HepG2 (cell line): ENCODE measurements around the gene ABCA13. TPM values are rescaled to one million over a fixed set of nuclear protein-coding genes. Genes with fewer than 3 reads are reported as not detected.

Experiments used
- CENPX ChIP-seq: sonication (generic); formaldehyde crosslinking; IDR thresholded peaks from 2 replicates; pipeline ENCODE4 v1.9.0; 2021; ENCODE audit warnings: mild to moderate bottlenecking, missing genetic modification reagents, moderate library complexity
- HDAC2 ChIP-seq: sonication (generic); formaldehyde crosslinking; IDR thresholded peaks from 2 replicates; pipeline ENCODE4 v1.4.0; 2020; ENCODE audit warnings: missing genetic modification reagents
- HOXA9 ChIP-seq: sonication (generic); formaldehyde crosslinking; IDR thresholded peaks from 2 replicates; pipeline ENCODE4 v1.8.1; 2022; ENCODE audit warnings: missing genetic modification reagents, mild to moderate bottlenecking, moderate library complexity, borderline replicate concordance
- JUN ChIP-seq: sonication (generic); formaldehyde crosslinking; IDR thresholded peaks from 2 replicates; pipeline ENCODE4 v1.4.0; 2020; ENCODE audit warnings: mild to moderate bottlenecking, missing genetic modification reagents
- KDM2A ChIP-seq: sonication (generic); formaldehyde crosslinking; IDR thresholded peaks from 2 replicates; pipeline ENCODE4 v1.4.0; 2020; ENCODE audit warnings: low read depth, missing genetic modification reagents, borderline replicate concordance
- KLF15 ChIP-seq: sonication (generic); formaldehyde crosslinking; IDR thresholded peaks from 2 replicates; pipeline ENCODE4 v1.8.1; 2023; ENCODE audit warnings: borderline replicate concordance, mild to moderate bottlenecking, inconsistent platforms, missing genetic modification reagents, mixed read lengths
- MIER3 ChIP-seq: IDR thresholded peaks from 2 replicates; pipeline ENCODE4 v1.6.1; 2016; ENCODE audit warnings: missing compliant biosample characterization, borderline replicate concordance
- ZNF234 ChIP-seq: sonication (generic); formaldehyde crosslinking; conservative IDR thresholded peaks from 2 replicates; pipeline ENCODE4 v1.5.1; 2020; ENCODE audit warnings: mild to moderate bottlenecking, missing genetic modification reagents
- ZNF501 ChIP-seq: sonication (generic); formaldehyde crosslinking; IDR thresholded peaks from 2 replicates; pipeline ENCODE4 v1.5.1; 2020; ENCODE audit warnings: mild to moderate bottlenecking, moderate library complexity, missing genetic modification reagents
- ZNF746 ChIP-seq: sonication (generic); formaldehyde crosslinking; IDR thresholded peaks from 2 replicates; pipeline ENCODE4 v1.8.0; 2022; ENCODE audit warnings: mild to moderate bottlenecking, missing genetic modification reagents
- polyA plus RNA-seq, 8 experiments: library from polyadenylated mRNA; depleted of rRNA in 3 of 8; stranded (reverse) in 7 of 8; unstranded in 1 of 8; fragments of >200 nt; fragmentation: Illumina TruSeq in 4 of 8; extraction: Trizol in 4 of 8; gene quantifications; 2 replicates each; pipeline versions ENCODE4 v1.2.1 to v1.2.3, GENCODE V29; 2011 to 2016; ENCODE audit warnings: low read depth in 4 of 8, missing spikeins in 1 of 8, mixed read lengths in 1 of 8; ENCODE audit not compliant: insufficient read depth in 1 of 8
- total RNA-seq, 5 experiments: library from RNA; depleted of rRNA; stranded (reverse); fragments of >200 nt; fragmentation: Illumina TruSeq; extraction: Trizol; gene quantifications; 2 replicates each; pipeline ENCODE4 v1.2.3, GENCODE V29; 2016; ENCODE audit warnings: low read depth in 1 of 5
- TF ChIP-seq, protein P1 (sequence below): sonication (generic); formaldehyde crosslinking; IDR thresholded peaks from 2 replicates; pipeline ENCODE4 v1.9.0; 2022; ENCODE audit warnings: missing genetic modification reagents, mild to moderate bottlenecking, borderline replicate concordance
- TF ChIP-seq, protein P2 (sequence below): sonication (generic); formaldehyde crosslinking; IDR thresholded peaks from 2 replicates; pipeline ENCODE4 v1.4.0; 2020; ENCODE audit warnings: mild to moderate bottlenecking, missing genetic modification reagents
- TF ChIP-seq, protein P3 (sequence below): sonication (generic); formaldehyde crosslinking; IDR thresholded peaks from 2 replicates; pipeline ENCODE4 v1.4.0; 2020; ENCODE audit warnings: missing genetic modification reagents
- TF ChIP-seq, protein P4 (sequence below): sonication (generic); formaldehyde crosslinking; IDR thresholded peaks from 2 replicates; pipeline ENCODE4 v1.4.0; 2020; ENCODE audit warnings: missing genetic modification reagents, mild to moderate bottlenecking, borderline replicate concordance
- TF ChIP-seq, protein P5 (sequence below): sonication (generic); formaldehyde crosslinking; IDR thresholded peaks from 2 replicates; pipeline ENCODE4 v1.4.0; 2020; ENCODE audit warnings: missing genetic modification reagents
- TF ChIP-seq, protein P6 (sequence below): sonication (generic); formaldehyde crosslinking; IDR thresholded peaks from 2 replicates; pipeline ENCODE4 v1.4.0; 2020; ENCODE audit warnings: mild to moderate bottlenecking, low read depth, missing genetic modification reagents

ABCA13 gene
- total and polyA plus RNA-seq, 2 of the 13 experiments (the other 11 are each of a cell fraction or from before 2014, with no cell fraction given), result 0.03 TPM; not detected in 1

DNA sequence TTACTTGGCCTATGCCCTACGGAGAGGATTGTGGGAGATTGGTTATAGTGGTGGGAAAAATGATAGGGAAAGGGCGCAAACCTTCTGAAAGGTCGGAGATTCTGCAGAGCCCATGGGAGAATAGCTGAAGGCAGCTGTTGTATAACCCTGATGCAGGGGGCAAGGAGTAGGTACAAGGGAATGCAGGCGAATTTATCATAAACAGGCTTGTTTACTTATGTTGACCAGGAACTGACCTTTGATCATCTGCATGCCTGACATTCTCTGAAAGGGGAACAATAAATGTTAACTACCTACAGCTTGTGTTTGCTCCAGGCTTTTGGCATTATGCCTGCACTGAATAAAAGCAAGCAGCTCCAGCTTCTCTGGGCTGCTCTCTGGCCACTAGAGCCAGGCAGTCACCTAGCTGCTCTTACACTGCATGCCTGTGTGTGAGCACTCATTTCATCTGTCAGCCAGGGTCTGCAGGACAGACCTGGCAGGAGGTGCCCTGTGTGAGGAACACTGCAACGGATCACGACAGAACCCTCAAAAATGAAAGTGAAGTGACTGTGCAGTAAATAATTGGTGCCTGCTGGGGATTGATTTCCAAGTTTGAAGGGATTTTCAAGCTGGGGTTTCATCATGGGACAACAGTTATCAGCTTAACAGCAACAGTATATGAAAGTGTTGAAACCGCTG lies 31.1 kb upstream of the ABCA13 start (continued):
- no peak for TF ChIP-seq HOXA9 (CRISPR knock-in tag)
- TF ChIP-seq KDM2A (CRISPR knock-in tag), result 0 out of 2 replicates have a peak, but pooled peaks have one; percentile 32
- no peak for TF ChIP-seq ZNF234 (CRISPR knock-in tag)
- TF ChIP-seq, protein P1, sequence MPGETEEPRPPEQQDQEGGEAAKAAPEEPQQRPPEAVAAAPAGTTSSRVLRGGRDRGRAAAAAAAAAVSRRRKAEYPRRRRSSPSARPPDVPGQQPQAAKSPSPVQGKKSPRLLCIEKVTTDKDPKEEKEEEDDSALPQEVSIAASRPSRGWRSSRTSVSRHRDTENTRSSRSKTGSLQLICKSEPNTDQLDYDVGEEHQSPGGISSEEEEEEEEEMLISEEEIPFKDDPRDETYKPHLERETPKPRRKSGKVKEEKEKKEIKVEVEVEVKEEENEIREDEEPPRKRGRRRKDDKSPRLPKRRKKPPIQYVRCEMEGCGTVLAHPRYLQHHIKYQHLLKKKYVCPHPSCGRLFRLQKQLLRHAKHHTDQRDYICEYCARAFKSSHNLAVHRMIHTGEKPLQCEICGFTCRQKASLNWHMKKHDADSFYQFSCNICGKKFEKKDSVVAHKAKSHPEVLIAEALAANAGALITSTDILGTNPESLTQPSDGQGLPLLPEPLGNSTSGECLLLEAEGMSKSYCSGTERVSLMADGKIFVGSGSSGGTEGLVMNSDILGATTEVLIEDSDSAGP (CRISPR knock-in tag), result peak; percentile 40; the same call in 1 of the 2 replicates
- TF ChIP-seq HDAC2, result peak; percentile 95
- TF ChIP-seq, protein P2, sequence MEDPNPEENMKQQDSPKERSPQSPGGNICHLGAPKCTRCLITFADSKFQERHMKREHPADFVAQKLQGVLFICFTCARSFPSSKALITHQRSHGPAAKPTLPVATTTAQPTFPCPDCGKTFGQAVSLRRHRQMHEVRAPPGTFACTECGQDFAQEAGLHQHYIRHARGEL (CRISPR knock-in tag), result no peak
- no peak for TF ChIP-seq ZNF746 (CRISPR knock-in tag)
- TF ChIP-seq, protein P3, sequence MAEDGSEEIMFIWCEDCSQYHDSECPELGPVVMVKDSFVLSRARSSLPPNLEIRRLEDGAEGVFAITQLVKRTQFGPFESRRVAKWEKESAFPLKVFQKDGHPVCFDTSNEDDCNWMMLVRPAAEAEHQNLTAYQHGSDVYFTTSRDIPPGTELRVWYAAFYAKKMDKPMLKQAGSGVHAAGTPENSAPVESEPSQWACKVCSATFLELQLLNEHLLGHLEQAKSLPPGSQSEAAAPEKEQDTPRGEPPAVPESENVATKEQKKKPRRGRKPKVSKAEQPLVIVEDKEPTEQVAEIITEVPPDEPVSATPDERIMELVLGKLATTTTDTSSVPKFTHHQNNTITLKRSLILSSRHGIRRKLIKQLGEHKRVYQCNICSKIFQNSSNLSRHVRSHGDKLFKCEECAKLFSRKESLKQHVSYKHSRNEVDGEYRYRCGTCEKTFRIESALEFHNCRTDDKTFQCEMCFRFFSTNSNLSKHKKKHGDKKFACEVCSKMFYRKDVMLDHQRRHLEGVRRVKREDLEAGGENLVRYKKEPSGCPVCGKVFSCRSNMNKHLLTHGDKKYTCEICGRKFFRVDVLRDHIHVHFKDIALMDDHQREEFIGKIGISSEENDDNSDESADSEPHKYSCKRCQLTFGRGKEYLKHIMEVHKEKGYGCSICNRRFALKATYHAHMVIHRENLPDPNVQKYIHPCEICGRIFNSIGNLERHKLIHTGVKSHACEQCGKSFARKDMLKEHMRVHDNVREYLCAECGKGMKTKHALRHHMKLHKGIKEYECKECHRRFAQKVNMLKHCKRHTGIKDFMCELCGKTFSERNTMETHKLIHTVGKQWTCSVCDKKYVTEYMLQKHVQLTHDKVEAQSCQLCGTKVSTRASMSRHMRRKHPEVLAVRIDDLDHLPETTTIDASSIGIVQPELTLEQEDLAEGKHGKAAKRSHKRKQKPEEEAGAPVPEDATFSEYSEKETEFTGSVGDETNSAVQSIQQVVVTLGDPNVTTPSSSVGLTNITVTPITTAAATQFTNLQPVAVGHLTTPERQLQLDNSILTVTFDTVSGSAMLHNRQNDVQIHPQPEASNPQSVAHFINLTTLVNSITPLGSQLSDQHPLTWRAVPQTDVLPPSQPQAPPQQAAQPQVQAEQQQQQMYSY, result no peak
- no peak for TF ChIP-seq KLF15 (CRISPR knock-in tag)
- no peak for TF ChIP-seq ZNF501 (CRISPR knock-in tag)
- TF ChIP-seq, protein P4, sequence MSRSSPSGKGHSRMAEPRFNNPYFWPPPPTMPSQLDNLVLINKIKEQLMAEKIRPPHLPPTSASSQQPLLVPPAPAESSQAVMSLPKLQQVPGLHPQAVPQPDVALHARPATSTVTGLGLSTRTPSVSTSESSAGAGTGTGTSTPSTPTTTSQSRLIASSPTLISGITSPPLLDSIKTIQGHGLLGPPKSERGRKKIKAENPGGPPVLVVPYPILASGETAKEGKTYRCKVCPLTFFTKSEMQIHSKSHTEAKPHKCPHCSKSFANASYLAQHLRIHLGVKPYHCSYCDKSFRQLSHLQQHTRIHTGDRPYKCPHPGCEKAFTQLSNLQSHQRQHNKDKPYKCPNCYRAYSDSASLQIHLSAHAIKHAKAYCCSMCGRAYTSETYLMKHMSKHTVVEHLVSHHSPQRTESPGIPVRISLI (CRISPR knock-in tag), result no peak
- TF ChIP-seq JUN (CRISPR knock-in tag), result no peak
- TF ChIP-seq, protein P5, sequence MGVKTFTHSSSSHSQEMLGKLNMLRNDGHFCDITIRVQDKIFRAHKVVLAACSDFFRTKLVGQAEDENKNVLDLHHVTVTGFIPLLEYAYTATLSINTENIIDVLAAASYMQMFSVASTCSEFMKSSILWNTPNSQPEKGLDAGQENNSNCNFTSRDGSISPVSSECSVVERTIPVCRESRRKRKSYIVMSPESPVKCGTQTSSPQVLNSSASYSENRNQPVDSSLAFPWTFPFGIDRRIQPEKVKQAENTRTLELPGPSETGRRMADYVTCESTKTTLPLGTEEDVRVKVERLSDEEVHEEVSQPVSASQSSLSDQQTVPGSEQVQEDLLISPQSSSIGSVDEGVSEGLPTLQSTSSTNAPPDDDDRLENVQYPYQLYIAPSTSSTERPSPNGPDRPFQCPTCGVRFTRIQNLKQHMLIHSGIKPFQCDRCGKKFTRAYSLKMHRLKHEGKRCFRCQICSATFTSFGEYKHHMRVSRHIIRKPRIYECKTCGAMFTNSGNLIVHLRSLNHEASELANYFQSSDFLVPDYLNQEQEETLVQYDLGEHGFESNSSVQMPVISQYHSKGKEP, result peak; percentile 48; the same call in 1 of the 2 replicates
- no peak for TF ChIP-seq CENPX
- peak; percentile 94; the same call in 1 of the 2 replicates for TF ChIP-seq MIER3 (CRISPR knock-in tag)
- TF ChIP-seq, protein P6, sequence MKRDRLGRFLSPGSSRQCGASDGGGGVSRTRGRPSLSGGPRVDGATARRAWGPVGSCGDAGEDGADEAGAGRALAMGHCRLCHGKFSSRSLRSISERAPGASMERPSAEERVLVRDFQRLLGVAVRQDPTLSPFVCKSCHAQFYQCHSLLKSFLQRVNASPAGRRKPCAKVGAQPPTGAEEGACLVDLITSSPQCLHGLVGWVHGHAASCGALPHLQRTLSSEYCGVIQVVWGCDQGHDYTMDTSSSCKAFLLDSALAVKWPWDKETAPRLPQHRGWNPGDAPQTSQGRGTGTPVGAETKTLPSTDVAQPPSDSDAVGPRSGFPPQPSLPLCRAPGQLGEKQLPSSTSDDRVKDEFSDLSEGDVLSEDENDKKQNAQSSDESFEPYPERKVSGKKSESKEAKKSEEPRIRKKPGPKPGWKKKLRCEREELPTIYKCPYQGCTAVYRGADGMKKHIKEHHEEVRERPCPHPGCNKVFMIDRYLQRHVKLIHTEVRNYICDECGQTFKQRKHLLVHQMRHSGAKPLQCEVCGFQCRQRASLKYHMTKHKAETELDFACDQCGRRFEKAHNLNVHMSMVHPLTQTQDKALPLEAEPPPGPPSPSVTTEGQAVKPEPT (CRISPR knock-in tag), result no peak
